GM23338 (cell line): ENCODE results near the gene PRKCH. TPM values are rescaled to one million over a fixed set of nuclear protein-coding genes. Genes with fewer than 3 reads are reported as not detected.

Experiments
- ATAC-seq: fragments of 200-7000 bp; cut with Tn5 transposase; 3 replicates; pipeline ENCODE4 v1.9.1; 2020
- DNase-seq: peaks from one replicate; pipeline ENCODE4 v3.0.0-alpha.2; 2015; ENCODE audit warnings: low spot score
- H2AFZ ChIP-seq: fragments of 200-600 bp; sonication (generic); 2 replicates; pipeline ENCODE4 v1.8.0; 2016; ENCODE audit warnings: antibody characterized with exemption, mild to moderate bottlenecking, moderate library complexity
- H3F3A ChIP-seq: fragments of 200-600 bp; sonication (generic); replicated peaks from 2 replicates; pipeline ENCODE4 v1.8.0; 2017; ENCODE audit warnings: antibody characterized with exemption, mixed run types, low read depth
- H3K27ac ChIP-seq: fragments of 200-600 bp; sonication (generic); 2 replicates; pipeline ENCODE4 v1.6.1; 2016; ENCODE audit warnings: low read depth
- H3K27me3 ChIP-seq: fragments of 200-600 bp; sonication (generic); 2 replicates; pipeline ENCODE4 v1.8.0; 2016; ENCODE audit warnings: mild to moderate bottlenecking, mixed run types, moderate library complexity; ENCODE audit not compliant: insufficient read depth
- H3K36me3 ChIP-seq: fragments of 200-600 bp; sonication (generic); 2 replicates; pipeline ENCODE4 v1.8.0; 2016; ENCODE audit warnings: mild to moderate bottlenecking; ENCODE audit not compliant: insufficient read depth
- H3K4me1 ChIP-seq: fragments of 200-600 bp; sonication (generic); 2 replicates; pipeline ENCODE4 v1.8.0; 2016; ENCODE audit warnings: mild to moderate bottlenecking, moderate library complexity; ENCODE audit not compliant: insufficient read depth
- H3K4me2 ChIP-seq: fragments of 200-600 bp; sonication (generic); 2 replicates; pipeline ENCODE4 v1.7.1; 2017; ENCODE audit warnings: mixed run types
- H3K4me3 ChIP-seq: fragments of 200-600 bp; sonication (generic); 2 replicates; pipeline ENCODE4 v1.6.1; 2016; ENCODE audit warnings: mixed run types
- H3K79me2 ChIP-seq: fragments of 200-600 bp; sonication (generic); replicated peaks from 2 replicates; pipeline ENCODE4 v1.8.0; 2017; ENCODE audit warnings: mild to moderate bottlenecking; ENCODE audit not compliant: insufficient read depth
- H3K9me2 ChIP-seq: fragments of 200-600 bp; sonication (generic); 2 replicates; pipeline ENCODE4 v1.8.0; 2017; ENCODE audit not compliant: insufficient read depth
- H4K20me1 ChIP-seq: fragments of 200-600 bp; sonication (generic); replicated peaks from 2 replicates; pipeline ENCODE4 v1.8.0; 2017; ENCODE audit warnings: mild to moderate bottlenecking; ENCODE audit not compliant: insufficient read depth
- H3K27ac Mint-ChIP-seq: 2 replicates; pipeline ENCODE4 v1.8.0; 2020; ENCODE audit warnings: inconsistent platforms, mild to moderate bottlenecking, moderate library complexity, mixed read lengths
- H3K27me3 Mint-ChIP-seq: 3 replicates; pipeline ENCODE4 v1.8.0; 2022; ENCODE audit warnings: low read depth, mild to moderate bottlenecking, moderate library complexity, mixed read lengths, inconsistent platforms; ENCODE audit not compliant: insufficient read depth, poor library complexity
- H3K36me3 Mint-ChIP-seq: 3 replicates; pipeline ENCODE4 v1.8.0; 2021; ENCODE audit warnings: low read depth, mild to moderate bottlenecking, inconsistent platforms, moderate library complexity, mixed read lengths
- H3K4me1 Mint-ChIP-seq: 3 replicates; pipeline ENCODE4 v1.8.0; 2020; ENCODE audit warnings: mild to moderate bottlenecking, inconsistent platforms, mixed read lengths
- H3K4me3 Mint-ChIP-seq: 3 replicates; pipeline ENCODE4 v1.8.0; 2021; ENCODE audit warnings: moderate library complexity, mild to moderate bottlenecking, inconsistent platforms, mixed read lengths
- H3K9me3 Mint-ChIP-seq: 3 replicates; pipeline ENCODE4 v1.8.0; 2020; ENCODE audit warnings: moderate library complexity, mild to moderate bottlenecking, inconsistent platforms, mixed read lengths
- CTCF ChIP-seq, 2 experiments: fragments of 200-600 bp in 1 of 2; sonication (generic) in 1 of 2; conservative IDR thresholded peaks; 2 replicates each; pipeline versions ENCODE4 v1.5.1 to v1.6.1; 2016 to 2017; ENCODE audit warnings: antibody characterized with exemption in 2 of 2, low read depth in 2 of 2, mild to moderate bottlenecking in 2 of 2, moderate library complexity in 1 of 2
- EZH2phosphoT487 ChIP-seq: fragments of 200-600 bp; sonication (generic); IDR thresholded peaks from one replicate; pipeline ENCODE4 v1.8.1; 2018; ENCODE audit warnings: antibody characterized with exemption; ENCODE audit not compliant: unreplicated experiment
- JUNB ChIP-seq: IDR thresholded peaks from one replicate; pipeline ENCODE4 v1.6.1; 2016; ENCODE audit warnings: antibody characterized with exemption; ENCODE audit not compliant: unreplicated experiment
- POLR2AphosphoS5 ChIP-seq: IDR thresholded peaks from 2 replicates; pipeline ENCODE4 v1.6.1; 2016; ENCODE audit warnings: antibody characterized with exemption, low read depth
- STAT1 ChIP-seq: IDR thresholded peaks from one replicate; pipeline ENCODE4 v1.6.1; 2016; ENCODE audit warnings: antibody characterized with exemption; ENCODE audit not compliant: unreplicated experiment
- ZNF114 ChIP-seq: fragments of 250-450 bp; sonication (Bioruptor Pico); IDR thresholded peaks from 2 replicates; pipeline ENCODE4 v1.5.0; 2020; ENCODE audit warnings: mild to moderate bottlenecking, moderate library complexity
- ZNF331 ChIP-seq: fragments of 250-450 bp; sonication (Bioruptor Pico); IDR thresholded peaks from 2 replicates; pipeline ENCODE4 v1.5.0; 2020; ENCODE audit warnings: low read depth, mild to moderate bottlenecking, moderate library complexity
- polyA plus RNA-seq: library from polyadenylated mRNA; unstranded; fragments of >200 nt; fragmentation: Nextera tagmentation; extraction: Ambion mirVana; gene quantifications from 2 replicates; pipeline ENCODE4 v1.2.1, GENCODE V29; 2016
- total RNA-seq: library from RNA; depleted of rRNA; stranded (reverse); fragments of >200 nt; shearing (Covaris generic); gene quantifications from 2 replicates; pipeline ENCODE4 v1.2.3, GENCODE V29; 2014
- TF ChIP-seq, protein P1 (sequence below): IDR thresholded peaks from 2 replicates; pipeline ENCODE4 v1.6.1; 2016; ENCODE audit warnings: antibody characterized with exemption

PRKCH gene
- total and polyA plus RNA-seq, 2 experiments from 2014 or later = 5.4 to 10.1 TPM

GRCh38 chr14:61382842-61383241, 61.5 kb downstream of the PRKCH start:
- H3K36me3 Mint-ChIP-seq = no peaks in the 10 kb centered on the region; the same call in 2 of the 3 replicates
- H3K4me3 Mint-ChIP-seq = no peak overlapping the region
- no peaks in the 10 kb centered on the region for H3K9me3 Mint-ChIP-seq
- peaks cover 1% of the 10 kb centered on the region for H3K27me3 Mint-ChIP-seq
- H3K9me2 ChIP-seq = peaks cover 13% of the 10 kb centered on the region
- ATAC-seq = no peak
- no peaks in the 10 kb centered on the region for H3F3A ChIP-seq
- H2AFZ ChIP-seq = no peak overlapping the region
- H3K4me1 Mint-ChIP-seq = 0 out of 3 replicates have a peak, but pooled peaks cover 2% of the 10 kb centered on the region
- H3K4me1 ChIP-seq = no peaks in the 10 kb centered on the region
- TF ChIP-seq ZNF331 (CRISPR knock-in tag) (no peak), EZH2phosphoT487 (no peak), JUNB (no peak), STAT1 (no peak), POLR2AphosphoS5 (no peak), ZNF114 (no peak)
- TF ChIP-seq, protein P1, sequence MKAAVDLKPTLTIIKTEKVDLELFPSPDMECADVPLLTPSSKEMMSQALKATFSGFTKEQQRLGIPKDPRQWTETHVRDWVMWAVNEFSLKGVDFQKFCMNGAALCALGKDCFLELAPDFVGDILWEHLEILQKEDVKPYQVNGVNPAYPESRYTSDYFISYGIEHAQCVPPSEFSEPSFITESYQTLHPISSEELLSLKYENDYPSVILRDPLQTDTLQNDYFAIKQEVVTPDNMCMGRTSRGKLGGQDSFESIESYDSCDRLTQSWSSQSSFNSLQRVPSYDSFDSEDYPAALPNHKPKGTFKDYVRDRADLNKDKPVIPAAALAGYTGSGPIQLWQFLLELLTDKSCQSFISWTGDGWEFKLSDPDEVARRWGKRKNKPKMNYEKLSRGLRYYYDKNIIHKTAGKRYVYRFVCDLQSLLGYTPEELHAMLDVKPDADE = no peak
- no peaks in the 10 kb centered on the region for H3K79me2 ChIP-seq
- no peaks in the 10 kb centered on the region for H3K36me3 ChIP-seq
- H3K4me2 ChIP-seq = no peak overlapping the region
- H4K20me1 ChIP-seq = no peaks in the 10 kb centered on the region
- no peak overlapping the region for H3K27ac ChIP-seq
- no peak overlapping the region for H3K4me3 ChIP-seq
- H3K27me3 ChIP-seq = no peaks in the 10 kb centered on the region
- no peak for DNase-seq
- H3K27ac Mint-ChIP-seq = no peak overlapping the region

GRCh38 chr14:61385002-61385685, 63.8 kb downstream of the PRKCH start:
- Mint-ChIP-seq H3K27me3 (peaks cover 3% of the 10 kb centered on the region), H3K9me3 (no peaks in the 10 kb centered on the region), H3K27ac (no peak overlapping the region), H3K36me3 (no peaks in the 10 kb centered on the region), H3K4me1 (no peaks in the 10 kb centered on the region), H3K4me3 (no peak overlapping the region)
- Histone ChIP-seq H2AFZ (no peak overlapping the region), H3F3A (no peaks in the 10 kb centered on the region), H3K36me3 (no peaks in the 10 kb centered on the region), H3K27me3 (no peaks in the 10 kb centered on the region), H3K27ac (no peak overlapping the region), H3K79me2 (no peaks in the 10 kb centered on the region), H3K4me3 (no peak overlapping the region), H3K9me2 (peaks cover 3% of the 10 kb centered on the region; the same call in 1 of the 2 replicates), H3K4me2 (no peak overlapping the region), H4K20me1 (no peaks in the 10 kb centered on the region), H3K4me1 (no peaks in the 10 kb centered on the region)
- no peak for ATAC-seq
- DNase-seq = no peak
- TF ChIP-seq CTCF (conservative IDR thresholded peaks at IDR 0.05; ENCODE audit: low read depth in 2 of 2) (no peak), ZNF331 (CRISPR knock-in tag) (no peak)
